HG02678 (cell line): ENCODE results near the gene TMEM119.
A peak's percentile ranks its signal among the peaks of the same experiment; 100 is the strongest.
"Not testable (repeated sequence)": the region's sequence is repeated elsewhere in the genome, so short reads cannot be mapped to it uniquely, and the experiment has no call there.

Source experiments
- ATAC-seq: cut with Tn5 transposase; IDR thresholded peaks from one replicate; pipeline ENCODE4 v1.9.1; 2021; ENCODE audit warnings: mild to moderate bottlenecking, moderate library complexity; ENCODE audit not compliant: unreplicated experiment

TMEM119 gene

DNA sequence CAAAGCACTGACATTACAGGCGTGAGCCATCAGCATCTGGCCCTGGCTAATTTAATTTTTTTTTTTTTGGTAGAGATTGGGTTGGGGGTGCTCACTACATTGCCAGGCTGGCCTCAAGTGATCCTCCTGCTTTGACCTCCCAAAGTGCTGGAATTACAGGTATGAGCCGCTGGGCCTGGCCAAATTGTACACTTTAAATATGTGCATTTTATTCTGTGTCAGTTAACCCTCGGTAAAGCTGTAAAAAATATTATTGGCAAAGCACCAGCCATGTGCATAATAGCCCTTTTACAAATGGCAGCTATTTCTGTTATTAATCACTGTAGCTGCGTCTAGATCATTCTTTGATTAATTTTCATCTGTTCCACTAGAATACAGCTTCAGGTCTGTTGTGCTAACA, 12.0 kb downstream of the TMEM119 start:
- ATAC-seq, result no peak

DNA sequence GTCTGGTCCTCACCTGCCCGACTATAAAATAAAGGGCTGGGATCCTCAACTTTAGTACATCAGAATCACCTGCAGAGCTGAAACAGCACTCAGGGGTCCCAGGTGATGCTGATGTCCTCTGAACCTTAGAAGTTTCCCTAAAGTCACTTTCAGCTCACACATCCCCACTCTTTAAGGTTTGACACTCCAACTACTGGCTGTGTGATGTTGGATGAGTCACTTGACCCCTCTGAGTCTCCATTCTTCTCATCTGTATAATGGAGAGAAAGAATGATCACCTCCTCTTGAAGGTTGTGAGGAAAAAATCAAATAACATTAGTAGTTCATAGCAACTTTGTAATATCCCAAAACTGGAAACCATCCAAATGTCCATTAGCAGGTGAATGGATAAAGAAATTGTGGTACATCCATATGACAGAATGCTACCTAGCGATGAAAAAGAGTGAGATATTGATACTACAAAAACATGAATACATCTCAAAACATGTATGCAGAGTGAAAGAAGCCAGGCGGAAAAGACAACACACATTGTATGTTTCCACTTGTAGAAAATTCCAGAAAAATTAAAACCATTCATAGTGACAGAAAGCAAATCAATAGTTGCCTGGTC, 13.3 kb downstream of the TMEM119 start:
- ATAC-seq, result no peak

DNA sequence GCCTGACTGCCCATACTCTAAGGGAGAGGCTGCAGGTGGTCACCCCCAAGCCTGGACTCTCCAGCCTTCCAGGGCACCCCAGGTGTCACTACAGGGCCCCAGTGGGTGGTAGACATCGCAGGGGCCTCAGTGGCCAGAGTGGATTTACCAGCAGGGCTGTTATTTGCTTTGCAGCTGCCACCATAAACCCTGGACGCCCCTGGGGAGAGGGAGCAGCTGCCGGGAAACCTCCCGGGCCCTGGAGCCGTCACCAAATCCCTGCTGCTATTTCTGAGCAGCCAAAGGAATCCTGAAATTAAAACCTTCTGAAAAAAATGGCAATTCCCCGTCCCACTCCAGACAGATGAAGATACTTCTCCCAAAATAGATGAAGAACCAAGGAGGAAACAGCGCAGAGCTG, 13.9 kb downstream of the TMEM119 start:
- ATAC-seq, result no peak

DNA sequence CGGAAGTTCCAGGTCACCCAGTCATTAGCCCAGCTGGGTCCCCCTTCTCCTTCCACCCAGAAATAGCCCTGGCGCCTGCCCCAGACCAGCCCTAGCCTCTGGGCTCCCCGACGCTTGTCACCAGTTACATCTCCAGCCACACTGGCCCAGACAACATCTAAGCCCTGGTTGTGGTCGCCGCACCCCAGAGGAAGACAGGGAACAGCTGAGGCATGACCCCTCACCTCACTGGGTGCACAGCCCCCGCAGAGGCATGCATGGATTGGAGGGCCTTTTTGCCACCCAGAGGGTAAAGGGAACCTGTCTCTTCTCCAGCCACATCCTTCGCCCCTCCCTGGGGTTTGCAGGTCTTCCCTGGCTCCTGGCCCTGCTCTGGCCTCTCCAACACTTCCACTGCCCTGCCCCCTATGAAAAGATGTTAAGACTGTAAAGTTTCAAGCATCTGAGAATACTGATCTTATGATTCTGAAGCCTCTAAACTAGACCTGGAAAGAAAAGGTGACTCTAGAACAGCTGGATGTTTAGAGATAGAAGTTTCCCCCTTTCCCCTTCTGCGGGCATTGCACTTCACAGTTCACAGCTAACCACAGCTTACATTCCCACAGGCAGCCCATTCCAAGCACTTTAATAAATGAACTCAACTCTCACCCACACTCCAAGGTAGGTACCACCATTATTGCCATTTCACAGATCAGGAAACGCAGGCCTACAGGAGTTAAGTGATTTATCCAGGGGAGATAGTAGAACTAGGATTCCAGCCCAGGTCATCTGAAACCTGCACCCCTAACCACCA, 14.7 kb downstream of the TMEM119 start:
- ATAC-seq, result no peak

DNA sequence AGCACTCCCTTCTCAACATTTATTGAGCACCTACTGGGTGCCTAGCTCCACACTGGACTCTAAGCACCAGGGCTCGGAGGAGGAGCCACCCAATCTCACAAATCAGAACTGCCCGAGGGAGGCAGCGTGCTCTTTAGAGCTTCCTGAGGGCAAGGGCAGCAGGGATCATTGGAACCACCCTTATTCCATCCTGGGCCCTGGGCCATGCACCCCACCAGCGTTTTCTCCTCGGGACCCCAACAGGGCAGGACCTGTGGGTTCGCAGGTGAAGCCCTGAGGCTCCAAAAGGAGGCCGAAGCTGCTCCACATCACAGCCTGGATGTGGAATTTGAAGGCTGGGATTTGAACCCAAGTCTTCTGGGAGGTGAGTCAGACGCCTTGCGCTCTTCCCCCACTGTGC, 15.4 kb downstream of the TMEM119 start:
- ATAC-seq, result no peak

DNA sequence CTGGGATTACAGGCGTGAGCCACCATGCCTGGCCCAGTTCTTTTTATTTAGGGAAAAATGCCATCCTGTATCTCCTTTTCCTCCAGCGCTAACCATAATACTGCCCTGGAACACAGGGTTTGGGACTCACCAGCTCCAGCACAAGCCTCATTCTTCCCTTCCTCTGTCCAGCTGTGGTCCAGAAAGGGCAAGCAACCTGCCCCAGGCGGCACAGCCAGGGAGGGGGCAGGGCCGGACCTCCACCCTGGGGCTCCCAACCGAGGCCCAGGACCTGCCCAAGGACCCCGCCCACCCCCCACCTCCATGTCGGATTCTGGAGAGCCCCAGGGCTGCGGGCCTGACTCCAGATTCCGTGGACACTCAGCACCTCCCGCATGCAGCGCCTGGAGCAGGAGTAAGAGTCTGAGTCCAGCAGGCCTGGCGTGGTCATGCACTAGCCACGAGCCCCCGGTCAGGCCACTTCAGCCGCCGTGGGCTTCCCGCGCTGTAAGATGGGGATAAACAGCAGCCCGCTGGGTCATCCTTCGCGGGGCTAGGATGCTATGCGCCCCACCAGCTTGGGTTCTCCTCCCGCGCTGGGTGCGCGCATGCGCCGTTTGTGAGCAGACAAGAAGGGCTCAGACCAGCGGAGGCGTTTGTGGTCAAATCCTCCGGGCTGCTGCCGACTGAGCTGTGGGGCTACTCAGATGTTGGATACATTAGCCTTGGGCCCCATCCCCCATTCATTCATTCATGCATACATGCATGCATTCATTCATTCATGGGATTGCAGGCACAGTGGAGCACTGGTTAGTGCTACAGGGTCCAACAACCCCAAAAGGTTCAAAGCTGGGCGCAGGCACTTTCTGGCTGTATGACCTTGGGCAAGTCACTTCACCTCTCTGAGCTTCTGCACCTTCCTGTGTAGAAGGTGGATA, 16.3 kb downstream of the TMEM119 start:
- ATAC-seq, result no peak

DNA sequence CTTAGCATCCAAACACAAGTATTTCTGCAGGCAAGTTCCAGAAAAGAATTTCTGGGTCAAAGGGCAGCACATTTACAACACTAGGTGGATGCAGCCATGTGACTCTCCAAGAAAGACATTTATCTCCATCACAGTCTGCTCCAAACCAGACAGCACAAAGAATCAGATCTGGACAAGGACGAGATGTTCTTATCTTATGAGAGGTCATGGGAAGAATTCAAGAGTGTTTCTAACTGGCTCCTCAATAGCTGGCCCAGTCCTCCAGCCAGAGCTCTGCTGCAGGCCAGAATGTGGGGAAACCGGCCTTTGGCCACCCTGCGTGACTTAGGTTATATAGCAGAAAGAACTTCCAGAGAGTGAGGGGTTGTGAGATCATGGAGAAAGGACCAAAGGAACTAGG, 17.4 kb downstream of the TMEM119 start:
- no peak for ATAC-seq

DNA sequence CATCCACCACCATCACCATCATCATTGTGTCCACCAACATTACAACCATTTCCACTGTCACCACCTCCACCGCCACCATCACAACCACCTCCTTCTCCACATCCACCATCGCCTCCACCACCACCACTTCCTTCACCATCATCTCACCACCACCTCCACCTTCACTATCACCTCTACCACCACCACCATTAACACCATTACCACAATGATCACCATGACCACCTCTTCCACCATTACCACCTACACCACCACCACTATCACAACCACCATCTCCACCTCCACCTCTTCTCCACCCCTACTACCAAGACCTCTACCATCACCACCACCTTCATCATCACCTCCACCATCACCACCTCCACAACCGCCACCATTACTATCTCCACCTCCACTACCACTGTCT, 19.1 kb downstream of the TMEM119 start:
- no peak for ATAC-seq

DNA sequence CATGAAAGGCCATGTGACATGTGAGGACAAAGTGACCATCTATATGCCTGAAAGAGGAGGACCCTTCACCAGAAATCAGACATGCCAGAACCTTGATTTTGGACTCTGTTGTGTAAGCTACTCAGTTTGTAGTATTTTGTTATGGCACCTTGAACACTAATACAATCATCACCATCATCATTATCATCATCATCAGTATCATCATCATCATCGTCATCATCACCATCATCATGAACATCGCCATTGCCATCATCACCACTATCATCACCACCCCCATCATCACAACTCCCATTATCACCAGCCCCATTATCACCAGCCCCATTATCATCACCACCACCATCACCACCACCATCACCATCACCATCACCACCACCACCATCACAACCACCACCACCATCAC, 19.6 kb downstream of the TMEM119 start:
- ATAC-seq, result no peak

DNA sequence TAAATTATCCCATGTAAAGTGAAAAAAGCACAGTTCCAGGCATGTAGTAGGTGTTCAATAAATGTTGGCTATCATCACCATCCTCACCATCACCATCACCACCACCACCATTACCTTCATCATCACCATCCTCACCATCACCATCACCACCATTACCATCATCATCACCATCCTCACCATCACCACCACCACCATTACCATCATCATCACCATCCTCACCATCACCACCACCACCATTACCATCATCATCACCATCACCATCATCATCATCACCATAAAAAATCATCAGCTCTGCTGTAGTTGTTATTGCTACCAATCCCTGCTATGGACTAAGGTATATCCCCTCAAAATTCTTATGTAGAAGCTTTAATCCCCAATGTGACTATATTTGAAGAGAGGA, 20.4 kb downstream of the TMEM119 start:
- ATAC-seq, result no peak

DNA sequence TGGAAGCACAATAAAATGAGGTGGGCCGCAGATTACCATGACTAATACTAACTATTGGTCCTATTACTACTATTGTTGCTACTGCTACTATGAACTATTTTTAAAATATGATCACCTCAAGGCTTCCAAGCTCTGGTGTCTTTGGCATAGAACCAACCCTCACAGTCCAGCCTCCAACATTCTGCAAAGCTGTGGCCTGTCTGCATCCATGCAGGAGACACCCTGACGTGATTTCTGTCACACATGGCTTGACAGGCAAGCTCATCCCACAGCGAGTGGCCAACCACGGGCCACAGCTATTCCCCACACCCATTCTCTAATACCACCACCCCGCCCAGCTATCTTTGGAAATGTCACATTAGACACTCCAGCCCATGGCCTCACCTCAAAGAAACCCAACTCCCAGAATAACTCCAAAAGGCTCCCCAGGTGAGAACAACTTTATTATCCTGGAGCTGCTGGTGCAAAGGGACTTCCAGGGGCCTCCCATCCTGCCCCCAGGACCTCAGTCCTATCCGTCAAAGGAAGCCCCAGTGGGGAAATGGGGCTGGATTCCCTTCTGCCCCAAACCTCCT, 21.1 kb downstream of the TMEM119 start:
- no peak for ATAC-seq

DNA sequence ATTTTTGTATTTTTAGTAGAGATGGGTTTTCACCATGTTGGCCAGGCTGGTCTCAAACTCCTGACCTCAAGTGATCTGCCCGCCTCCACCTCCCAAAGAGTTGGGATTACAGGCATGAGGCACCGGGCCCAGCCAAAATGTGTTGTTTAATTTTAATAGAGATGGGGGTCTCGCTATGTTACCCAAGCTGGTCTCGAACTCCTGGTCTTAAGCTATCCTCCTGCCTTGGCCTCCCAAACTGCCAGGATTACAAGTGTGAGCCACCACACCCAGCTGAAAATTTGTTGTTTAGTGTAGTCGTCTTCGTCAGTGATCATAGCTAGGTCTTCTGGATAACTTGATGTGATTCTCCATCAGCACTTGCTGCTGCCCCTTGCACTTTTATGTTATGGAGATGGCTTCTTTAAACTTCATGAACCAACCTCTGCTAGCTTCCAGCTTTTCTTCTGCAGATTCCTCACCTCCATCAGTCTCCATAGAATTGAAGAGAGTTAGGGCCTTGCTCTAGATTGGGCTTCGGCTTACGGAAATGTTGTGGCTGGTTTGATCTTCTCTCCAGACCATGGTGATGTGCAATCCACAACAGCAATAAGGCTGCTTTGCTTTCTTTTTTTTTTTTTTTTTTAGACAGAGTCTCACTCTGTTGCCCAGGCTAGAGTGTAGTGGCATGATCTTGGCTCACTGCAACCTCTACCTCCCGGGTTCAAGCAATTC, 22.5 kb downstream of the TMEM119 start:
- no peak for ATAC-seq

DNA sequence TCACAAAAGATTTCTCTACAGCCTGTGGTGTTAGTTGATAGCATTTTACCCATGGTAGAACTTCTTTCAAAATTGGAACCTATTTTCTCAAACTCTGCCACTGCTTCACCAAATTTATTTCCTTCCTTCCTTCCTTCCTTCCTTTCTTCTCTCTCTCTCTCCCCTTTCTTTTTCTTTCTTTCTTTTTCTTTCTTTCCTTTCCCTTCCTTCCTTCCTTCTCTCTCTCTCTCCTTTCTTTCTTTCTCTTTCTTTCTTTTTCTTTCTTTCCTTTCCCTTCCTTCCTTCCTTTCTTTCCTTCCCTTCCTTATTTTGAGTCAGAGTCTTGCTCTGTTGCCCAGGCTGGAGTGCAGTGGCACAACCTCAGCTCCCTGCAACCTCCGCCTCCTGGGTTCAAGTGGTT, 23.6 kb downstream of the TMEM119 start:
- ATAC-seq, result not testable (repeated sequence)

DNA sequence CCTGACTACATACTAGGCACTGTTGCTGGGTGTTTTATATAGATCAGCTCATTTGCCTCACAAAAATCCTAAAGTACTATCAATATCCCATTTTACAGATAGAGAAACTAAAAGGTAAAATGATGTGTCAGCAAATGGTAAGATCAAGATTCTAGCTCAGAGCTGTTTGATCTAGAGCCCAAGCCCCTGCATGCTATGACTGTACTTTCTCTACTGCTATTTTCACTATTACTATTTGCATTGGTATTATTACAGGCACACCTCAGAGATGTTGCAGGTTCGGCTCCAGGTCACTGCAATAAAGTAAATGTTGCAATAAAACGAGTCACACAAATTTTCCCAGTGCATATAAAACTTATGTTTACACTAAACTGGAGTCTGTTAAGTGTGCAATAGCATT, 24.6 kb downstream of the TMEM119 start:
- ATAC-seq, result peak; percentile 29

DNA sequence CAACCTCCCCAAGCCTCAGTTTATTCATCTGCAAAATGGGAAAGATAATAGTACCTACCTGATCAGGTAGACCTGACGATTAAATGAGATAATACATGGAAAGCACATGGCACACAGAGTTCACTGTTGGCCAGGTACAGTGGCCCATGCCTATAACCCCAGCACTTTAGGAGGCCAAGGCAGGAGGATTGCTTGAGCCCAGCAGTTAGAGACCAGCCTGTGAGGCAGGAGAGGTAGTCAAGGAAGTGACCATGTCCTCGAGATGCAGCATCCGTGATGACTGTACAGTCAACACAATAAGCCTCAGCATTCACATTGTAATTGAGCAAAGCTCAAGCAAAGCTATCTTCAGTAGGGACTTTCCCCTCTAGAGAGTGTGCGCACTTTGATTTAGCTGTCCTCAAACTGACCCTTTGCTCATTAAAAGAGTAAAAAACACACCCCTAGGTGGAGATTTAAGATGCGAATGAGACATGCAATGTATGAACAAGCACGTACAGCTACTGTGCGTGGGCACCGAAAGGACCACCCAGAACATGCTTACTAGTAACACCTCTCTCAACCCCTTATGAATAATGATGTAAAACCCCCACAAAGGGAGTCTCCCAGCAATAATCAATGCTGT, 25.6 kb downstream of the TMEM119 start:
- no peak for ATAC-seq

DNA sequence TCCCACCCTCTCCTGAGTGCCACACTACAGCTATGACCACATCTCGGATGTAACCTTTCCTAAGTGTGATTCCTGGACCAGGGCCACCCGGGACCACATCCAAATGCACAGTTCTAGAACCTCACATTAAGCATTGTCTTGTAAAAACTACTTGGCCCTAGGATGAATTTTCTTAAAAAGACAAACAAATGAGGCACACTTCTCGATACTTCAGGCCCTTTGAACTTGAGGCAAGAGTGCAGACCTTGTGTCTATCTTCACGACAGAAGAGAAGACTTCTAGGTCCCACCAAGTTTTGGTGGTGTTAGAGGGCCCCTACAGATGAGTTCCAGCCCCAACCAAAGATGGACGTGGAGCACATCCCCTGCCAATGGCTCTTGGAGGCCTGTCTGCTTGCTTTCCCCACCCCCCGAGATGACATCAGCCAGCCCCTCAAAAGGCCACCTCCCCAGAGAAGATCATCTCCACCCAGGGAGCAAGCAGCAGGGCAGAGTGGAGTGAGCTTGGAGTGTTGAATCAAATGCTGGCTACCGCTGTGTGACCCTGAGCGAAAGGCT, 26.2 kb downstream of the TMEM119 start:
- no peak for ATAC-seq

DNA sequence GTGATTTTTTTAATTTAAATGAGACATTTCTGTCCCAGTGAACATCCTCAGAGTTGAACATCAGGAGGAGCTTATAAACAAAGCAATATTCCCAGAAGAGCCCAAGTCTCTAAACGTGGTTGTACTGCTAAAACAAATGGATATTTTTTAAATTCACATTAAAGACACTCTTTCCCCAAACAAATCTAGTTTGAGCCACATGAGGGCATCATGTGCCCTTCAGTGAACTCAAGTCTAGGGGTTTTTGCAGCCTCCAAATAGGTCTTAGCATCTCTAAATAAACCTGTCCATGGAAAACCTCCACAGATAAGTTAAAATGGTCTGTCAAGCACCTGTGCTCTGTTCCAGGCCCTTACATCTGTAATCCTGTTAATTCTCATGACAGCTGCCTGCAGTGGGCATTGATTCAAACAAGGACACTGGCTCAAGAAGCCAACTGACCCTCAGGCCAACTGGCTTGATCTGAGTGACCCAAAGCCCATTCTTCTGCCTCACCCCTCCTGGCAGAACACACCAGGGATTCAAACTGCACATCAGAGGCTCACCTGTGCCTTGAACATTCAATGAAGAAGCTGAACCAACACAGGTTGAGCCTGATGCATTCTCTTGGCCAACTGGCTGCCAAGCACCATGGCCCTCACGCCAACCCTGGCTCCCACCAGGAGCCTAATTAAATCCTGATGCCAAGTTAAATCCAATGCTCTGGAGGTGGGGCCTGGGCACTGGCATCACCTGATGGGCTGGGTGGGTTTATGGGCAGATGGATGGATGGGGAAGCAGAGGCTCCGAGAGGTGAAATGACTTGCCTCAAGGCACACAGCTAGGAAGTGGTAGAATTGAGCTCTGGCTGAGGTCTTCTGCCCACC, 26.9 kb downstream of the TMEM119 start:
- no peak for ATAC-seq

DNA sequence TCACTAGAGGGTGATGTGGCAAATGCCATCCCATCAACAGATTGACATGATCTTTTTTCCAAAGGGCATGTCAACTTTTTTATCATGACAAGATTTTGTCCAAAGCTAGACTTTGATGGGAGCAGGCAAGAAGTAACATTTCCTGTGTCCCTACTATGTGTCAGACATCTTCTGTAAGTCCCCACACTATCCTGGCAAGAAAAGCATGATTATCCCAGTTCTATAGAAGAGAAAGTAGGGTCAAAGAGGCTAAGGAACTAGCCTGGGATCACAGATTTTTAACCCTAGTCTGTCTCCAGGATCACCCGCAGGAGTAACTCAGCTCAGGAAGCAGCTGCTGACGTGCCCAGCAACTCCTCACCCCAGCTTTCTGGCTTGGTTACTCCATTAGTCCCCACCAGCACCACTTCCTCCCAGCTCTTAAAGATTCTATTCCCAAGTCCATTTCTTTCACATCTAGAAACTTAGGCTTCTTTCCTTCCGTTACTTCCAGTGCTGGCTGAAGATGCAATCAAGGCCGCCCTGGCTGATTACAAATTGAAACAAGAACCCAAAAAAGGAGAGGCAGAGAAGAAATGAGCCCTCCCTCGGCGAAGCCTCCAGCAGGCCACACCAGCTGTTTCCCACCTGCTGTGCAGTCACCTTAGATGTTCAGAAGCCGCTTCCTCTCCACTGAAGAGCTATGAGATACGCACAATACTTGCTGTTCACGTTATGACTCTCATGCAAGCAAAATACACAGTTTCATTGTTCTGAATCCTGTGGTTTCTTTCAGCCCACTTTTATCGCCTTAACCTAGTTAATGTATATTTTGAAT, 29.3 kb downstream of the TMEM119 start:
- peak; percentile 78 for ATAC-seq
